ENCODE results near the gene TMEM223.

GRCh38 chr11:62752177-62752785 lies 39.5 kb downstream of the TMEM223 start:
- no peak for TF ChIP-seq CTCF (IDR thresholded peaks at IDR 0.05)
- TF ChIP-seq POLR2AphosphoS5 (IDR thresholded peaks at IDR 0.05) = no peak
- no peak for TF ChIP-seq POLR2A (IDR thresholded peaks at IDR 0.05; ENCODE audit: low read depth)
